Measurements from ENCODE around the gene TTC29.
A peak's percentile ranks its signal among the peaks of the same experiment; 100 is the strongest.

Gene TTC29

GRCh38 chr4:146945556-146946374, at the start of gene TTC29:
TTC29 (minus strand) TSS chr4:146945864; CDS start chr4:146939895, 5,969 bp downstream.
- DNase-seq: peak; percentile 84

GRCh38 chr4:146981651-146982050, 36.0 kb upstream of the TTC29 start:
- no peak for DNase-seq

GRCh38 chr4:146978641-146979040, 33.0 kb upstream of the TTC29 start:
- no peak for DNase-seq

DNA sequence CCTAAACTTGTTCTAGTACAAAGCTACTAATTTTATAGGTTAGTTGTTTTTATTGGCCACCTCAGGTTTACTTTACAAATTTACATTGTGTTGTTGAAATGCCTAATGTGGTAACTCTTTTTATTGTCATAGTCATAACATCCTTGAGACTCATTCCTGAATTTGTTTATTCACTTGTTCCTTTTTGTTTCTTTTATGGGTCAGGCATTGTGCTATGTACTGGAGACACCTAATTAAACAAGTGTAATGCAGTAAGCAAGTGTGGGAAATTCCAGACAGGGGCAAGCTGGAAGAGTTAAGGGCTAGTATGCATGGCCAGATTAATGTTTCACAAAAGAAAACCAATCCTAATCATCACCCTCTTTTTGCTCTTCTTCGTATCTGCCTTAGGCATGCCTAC, 30.5 kb upstream of the TTC29 start:
- DNase-seq: no peak

DNA sequence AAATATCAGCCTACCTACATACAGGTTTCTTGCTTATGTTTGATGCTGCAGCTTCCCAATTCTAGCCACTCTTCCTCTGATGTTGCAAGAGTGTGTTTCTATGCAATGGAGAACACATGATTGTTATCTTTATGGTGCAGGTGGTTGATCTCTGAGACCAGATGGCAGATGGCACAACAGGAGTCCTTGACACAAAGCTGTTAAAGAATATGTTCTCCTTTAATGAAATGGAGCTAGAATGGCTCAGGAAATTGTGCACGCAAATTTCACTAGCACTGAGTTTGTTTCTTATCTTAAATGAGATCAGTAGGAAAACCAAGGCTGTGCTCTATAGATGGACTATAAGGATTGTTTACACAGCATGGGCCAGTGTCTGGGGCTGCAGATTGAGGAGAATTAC, 29.9 kb upstream of the TTC29 start:
- DNase-seq: no peak

DNA sequence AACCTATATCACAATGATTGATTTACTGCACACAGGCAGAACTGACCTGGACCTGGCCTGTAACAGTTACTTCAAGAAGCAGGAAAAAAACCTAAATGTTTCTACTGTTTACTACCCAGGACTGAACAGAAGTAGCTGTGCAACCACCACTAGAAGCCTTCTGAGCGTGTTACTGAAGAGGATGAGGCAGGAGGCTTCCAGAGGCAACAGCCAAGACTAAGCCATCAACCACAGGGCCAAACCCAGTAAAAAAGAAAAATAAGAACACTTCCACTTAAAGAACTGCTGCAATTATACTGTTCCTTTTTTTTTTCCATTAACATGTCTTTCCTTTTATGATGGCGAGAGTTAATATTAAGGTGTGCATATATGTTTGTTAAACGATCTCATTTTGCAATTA, 29.4 kb upstream of the TTC29 start:
- DNase-seq: no peak

DNA sequence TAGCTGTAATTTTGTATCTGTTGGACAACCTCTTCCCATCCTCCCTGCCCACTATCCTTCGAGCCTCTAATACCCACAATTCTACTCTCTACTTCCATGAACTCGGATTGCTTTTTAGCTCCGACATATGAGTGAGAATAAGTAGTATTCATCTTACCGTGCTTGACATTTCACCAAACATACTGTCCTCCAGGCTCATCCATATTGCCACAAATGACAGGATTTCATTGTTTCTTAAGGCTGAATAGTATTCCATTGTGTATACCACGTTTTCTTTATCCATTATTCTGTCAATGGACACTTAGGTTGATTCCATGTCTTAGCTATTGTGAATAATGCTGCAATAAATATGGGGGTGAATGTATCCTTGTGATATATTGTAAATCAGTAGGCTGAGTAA, 26.4 kb upstream of the TTC29 start:
- no peak for DNase-seq

- no peak for DNase-seq
These were observed 23.5 kb upstream of the TTC29 start for GRCh38 chr4:146969126-146969525.

- DNase-seq: no peak
These were observed 15.0 kb upstream of the TTC29 start for GRCh38 chr4:146960634-146961033.

DNA sequence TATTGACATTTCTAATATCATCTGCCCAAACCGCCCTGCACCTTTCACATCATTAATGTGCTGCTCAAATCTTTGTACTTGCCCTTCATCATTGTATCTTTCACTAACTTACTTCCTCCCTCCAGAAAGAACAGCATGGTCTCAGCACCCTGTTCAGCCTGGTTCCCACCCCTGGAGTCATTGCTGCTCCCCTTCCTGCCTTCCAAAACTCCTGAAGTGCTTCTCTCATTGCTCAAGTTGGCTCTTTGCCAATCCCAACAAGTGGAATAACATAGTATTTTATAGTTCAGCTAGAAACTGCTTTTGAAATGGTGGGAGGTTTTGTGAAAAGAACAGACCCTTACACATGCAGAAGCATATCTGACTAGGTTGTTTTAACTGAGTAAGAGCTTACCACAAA, 14.0 kb upstream of the TTC29 start:
- no peak for DNase-seq

- DNase-seq: no peak
These were observed 11.6 kb upstream of the TTC29 start for GRCh38 chr4:146957237-146957636.

- no peak for DNase-seq
These were observed 7.2 kb upstream of the TTC29 start for GRCh38 chr4:146952896-146953295.

DNA sequence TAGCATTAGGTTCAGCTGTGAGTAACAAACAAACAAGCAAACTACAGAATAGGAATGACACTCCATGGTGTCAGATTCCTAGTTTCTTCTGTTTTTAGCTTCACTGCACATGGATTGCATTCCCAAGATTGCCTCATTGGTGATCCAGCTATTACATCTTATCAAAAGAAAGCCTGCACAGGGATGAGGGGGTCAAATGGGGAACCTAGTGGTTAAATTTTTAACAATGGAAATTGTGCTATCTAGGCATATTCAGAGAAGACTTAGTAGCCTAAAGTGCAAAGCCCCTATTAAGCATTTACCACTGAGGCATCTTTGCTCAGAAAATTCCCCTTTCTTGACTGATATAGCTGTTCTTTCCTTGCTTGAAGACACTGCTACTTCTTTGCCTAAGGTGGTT, 3.9 kb upstream of the TTC29 start:
- DNase-seq: no peak

- DNase-seq: no peak
These were observed 1.8 kb downstream of the TTC29 start for GRCh38 chr4:146943691-146944375.

GRCh38 chr4:146932116-146932515, 13.5 kb downstream of the TTC29 start:
- no peak for DNase-seq

- no peak for DNase-seq
These were observed 15.0 kb downstream of the TTC29 start for GRCh38 chr4:146930673-146931072.

- no peak for DNase-seq
These were observed 18.0 kb downstream of the TTC29 start for GRCh38 chr4:146927695-146928094.

DNA sequence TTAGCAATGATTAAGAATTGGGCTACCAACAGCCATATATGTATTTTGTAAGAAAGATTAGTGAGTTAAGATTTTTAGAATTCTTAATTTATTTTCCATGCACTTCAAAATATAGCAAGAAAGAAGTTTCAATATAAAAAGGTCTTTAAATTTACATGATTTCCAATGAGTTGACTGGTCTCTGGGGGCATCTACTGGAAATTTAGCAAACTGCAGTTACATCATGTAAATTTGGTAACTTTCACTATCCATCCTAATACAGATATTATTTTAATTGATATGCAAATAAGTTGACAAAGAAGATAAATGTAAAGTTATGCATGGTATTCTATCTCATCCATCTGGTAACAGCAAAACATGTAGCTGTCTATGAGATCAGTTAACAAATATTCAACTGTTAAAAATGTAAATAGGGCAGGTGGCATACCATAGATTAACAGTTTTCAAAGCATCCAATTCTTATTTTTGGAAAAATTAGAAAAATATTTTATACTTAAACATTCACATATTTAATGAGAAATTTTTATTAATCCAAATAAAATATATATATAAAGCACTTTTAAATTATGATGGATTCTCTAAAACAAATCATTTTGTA, 29.1 kb downstream of the TTC29 start:
- DNase-seq: no peak

- no peak for DNase-seq
These were observed 30.5 kb downstream of the TTC29 start for GRCh38 chr4:146915132-146915531.

DNA sequence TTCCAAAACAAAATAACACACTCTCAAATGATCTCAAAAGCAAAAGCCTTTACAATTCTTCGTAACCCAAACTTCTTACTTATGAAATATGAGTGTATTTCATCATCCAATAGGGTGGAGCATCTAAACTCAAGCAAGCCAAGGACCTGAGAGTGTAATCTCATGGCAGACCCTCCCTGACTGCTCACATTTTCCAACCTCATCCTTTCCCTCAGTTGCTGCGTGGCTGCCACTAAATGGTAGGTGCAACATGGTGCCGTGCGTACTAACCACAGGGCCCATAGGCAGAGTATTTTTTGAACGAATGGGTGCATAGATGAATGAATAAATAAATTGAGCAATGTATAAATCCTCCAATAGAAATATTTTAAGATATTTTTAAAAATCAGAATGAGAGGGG, 45.4 kb downstream of the TTC29 start:
- no peak for DNase-seq

GRCh38 chr4:146890301-146890700, 55.4 kb downstream of the TTC29 start:
- no peak for DNase-seq

DNA sequence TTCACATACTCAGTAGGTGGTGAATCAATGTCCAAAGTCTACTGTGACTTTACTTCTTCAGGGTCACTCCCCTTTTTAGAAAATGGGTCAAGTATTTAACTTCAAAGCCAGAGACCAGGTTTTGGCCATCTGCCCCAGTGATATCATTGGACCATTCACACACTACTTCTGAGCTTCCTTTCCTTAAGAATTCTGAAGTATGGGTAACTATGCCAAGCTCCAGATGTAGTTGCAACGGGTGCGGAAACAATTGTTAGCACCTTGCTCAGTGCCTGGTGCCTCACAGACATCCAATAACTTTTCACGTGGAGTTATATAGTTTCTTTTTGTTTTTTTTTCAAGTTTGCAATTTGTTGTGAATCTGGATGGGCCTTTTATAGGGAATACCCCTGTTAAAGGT, 62.6 kb downstream of the TTC29 start:
- no peak for DNase-seq

DNA sequence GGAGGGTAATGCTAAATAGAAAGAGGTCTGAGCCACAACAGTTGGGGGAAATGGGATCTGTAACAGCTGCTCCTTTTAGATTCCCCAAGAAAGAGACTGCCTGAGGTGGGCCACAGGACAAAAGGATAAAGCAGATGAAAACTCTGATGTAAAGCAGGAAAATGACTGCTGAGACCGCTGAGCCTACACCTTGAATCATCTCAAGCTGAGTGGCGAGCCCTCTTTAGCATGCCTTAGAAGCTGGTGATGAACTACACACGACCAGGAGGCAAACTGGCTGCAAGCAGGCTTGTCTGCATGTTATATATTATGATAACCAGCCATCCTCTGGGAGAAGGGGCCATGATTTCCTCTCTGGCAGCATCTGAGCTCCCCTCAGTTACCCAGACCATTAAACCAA, 88.4 kb downstream of the TTC29 start:
- no peak for DNase-seq

DNA sequence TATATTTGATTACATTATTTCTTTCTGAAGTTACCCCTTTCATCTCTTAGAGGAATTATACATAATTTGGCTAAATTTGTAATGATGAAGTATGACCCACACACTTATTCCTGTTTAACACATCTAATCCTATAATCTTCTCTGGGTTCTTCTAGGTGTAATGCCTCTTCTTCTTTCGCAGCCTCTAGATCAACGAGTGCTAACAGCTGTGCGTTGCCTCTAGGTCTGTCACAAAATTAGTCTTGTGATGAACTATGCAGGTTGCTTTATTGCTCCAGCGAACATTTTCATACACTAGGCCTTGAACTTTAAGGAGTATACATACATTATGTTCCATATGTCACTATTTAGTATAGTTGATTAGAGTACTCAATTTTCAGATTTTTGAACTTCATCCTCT, 89.9 kb downstream of the TTC29 start:
- DNase-seq: no peak

Measured in NCI-H1092 (cell line).